Calu3 (cell line): Measurements from ENCODE around the gene FAM240B. TPM values are rescaled to one million over a fixed set of nuclear protein-coding genes. Genes with fewer than 3 reads are reported as not detected.

Source experiments
- BruUV-seq: library from RNA; stranded (reverse); fragments of 400-500 nt; replicated peaks from 2 replicates; lab custom pipeline; 2021; lab: Mats Ljungman, UMichigan
- CTCF ChIA-PET: fragments of 300-600 bp; sonication (Branson Sonifier 250); formaldehyde crosslinking; loops from one replicate; lab custom pipeline; 2022; ENCODE audit warnings: antibody characterized with exemption; lab: Charles Lee
- DNase-seq: peaks from one replicate; pipeline ENCODE4 v3.0.0; 2022
- H3K27ac Mint-ChIP-seq: one replicate; pipeline ENCODE4 v1.8.0; 2022; ENCODE audit warnings: mixed read lengths; ENCODE audit not compliant: unreplicated experiment
- H3K27me3 Mint-ChIP-seq: one replicate; pipeline ENCODE4 v1.8.0; 2022; ENCODE audit warnings: mixed read lengths; ENCODE audit not compliant: unreplicated experiment
- H3K36me3 Mint-ChIP-seq: one replicate; pipeline ENCODE4 v1.8.0; 2022; ENCODE audit warnings: mild to moderate bottlenecking, moderate library complexity, mixed read lengths; ENCODE audit not compliant: insufficient read depth, unreplicated experiment
- H3K4me1 Mint-ChIP-seq: one replicate; pipeline ENCODE4 v1.8.0; 2022; ENCODE audit warnings: mild to moderate bottlenecking, low read depth, mixed read lengths; ENCODE audit not compliant: unreplicated experiment
- H3K4me3 Mint-ChIP-seq: one replicate; pipeline ENCODE4 v1.8.0; 2022; ENCODE audit warnings: mild to moderate bottlenecking, low read depth, moderate library complexity, mixed read lengths; ENCODE audit not compliant: unreplicated experiment
- H3K9me3 Mint-ChIP-seq: one replicate; pipeline ENCODE4 v1.8.0; 2022; ENCODE audit warnings: low read depth, mixed read lengths; ENCODE audit not compliant: unreplicated experiment
- CTCF ChIP-seq: fragments of 200-600 bp; IDR thresholded peaks from one replicate; pipeline ENCODE4 v1.8.0; 2022; ENCODE audit warnings: antibody characterized with exemption; ENCODE audit not compliant: unreplicated experiment
- intact Hi-C: fragments of 100-400 bp; cut with micrococcal nuclease; formaldehyde crosslinking; loops from one replicate; pipeline ENCODE4 v1.10.0; 2022; ENCODE audit not compliant: unreplicated experiment
- total RNA-seq: library from RNA; stranded (reverse); gene quantifications from 2 replicates; pipeline ENCODE4 v1.2.3, GENCODE V29; 2022

The FAM240B gene
- total RNA-seq, 1 experiment from 2014 or later = not detected

GRCh38 chr9:38718148-38718547, 1.8 kb downstream of the FAM240B start:
- CTCF ChIA-PET = no interaction called here
- Mint-ChIP-seq H3K9me3 (no peaks in the 10 kb centered on the region), H3K4me1 (no peaks in the 10 kb centered on the region), H3K27me3 (no peaks in the 10 kb centered on the region), H3K36me3 (no peaks in the 10 kb centered on the region), H3K4me3 (no peak overlapping the region), H3K27ac (no peak overlapping the region)
- no TSS peak for BruUV-seq
- no peak for DNase-seq
- intact Hi-C loops = no loop called here
- no peak for TF ChIP-seq CTCF

GRCh38 chr9:38715684-38716083, 4.2 kb downstream of the FAM240B start:
- H3K4me3 Mint-ChIP-seq = no peak overlapping the region
- no peaks in the 10 kb centered on the region for H3K4me1 Mint-ChIP-seq
- BruUV-seq = no TSS peak
- CTCF ChIA-PET = no interaction called here
- no peaks in the 10 kb centered on the region for H3K27me3 Mint-ChIP-seq
- no peak for TF ChIP-seq CTCF
- intact Hi-C loops = no loop called here
- DNase-seq = no peak
- H3K9me3 Mint-ChIP-seq = no peaks in the 10 kb centered on the region
- no peak overlapping the region for H3K27ac Mint-ChIP-seq
- H3K36me3 Mint-ChIP-seq = no peaks in the 10 kb centered on the region

- H3K27me3 Mint-ChIP-seq = no peaks in the 10 kb centered on the region
- no peak for DNase-seq
- CTCF ChIA-PET = no interaction called here
- no peak for TF ChIP-seq CTCF
- no TSS peak for BruUV-seq
- H3K36me3 Mint-ChIP-seq = no peaks in the 10 kb centered on the region
- H3K4me3 Mint-ChIP-seq = no peak overlapping the region
- intact Hi-C loops = no loop called here
- H3K4me1 Mint-ChIP-seq = no peaks in the 10 kb centered on the region
- H3K9me3 Mint-ChIP-seq = no peaks in the 10 kb centered on the region
- no peak overlapping the region for H3K27ac Mint-ChIP-seq
Measured at GRCh38 chr9:38713426-38713825, 6.5 kb downstream of the FAM240B start.

GRCh38 chr9:38708759-38709158, 11.2 kb downstream of the FAM240B start:
- no peak overlapping the region for H3K27ac Mint-ChIP-seq
- no peaks in the 10 kb centered on the region for H3K9me3 Mint-ChIP-seq
- CTCF ChIA-PET = no interaction called here
- intact Hi-C loops = no loop called here
- no peaks in the 10 kb centered on the region for H3K36me3 Mint-ChIP-seq
- TF ChIP-seq CTCF = no peak
- H3K4me1 Mint-ChIP-seq = no peaks in the 10 kb centered on the region
- no peak overlapping the region for H3K4me3 Mint-ChIP-seq
- DNase-seq = no peak
- no peaks in the 10 kb centered on the region for H3K27me3 Mint-ChIP-seq
- no TSS peak for BruUV-seq
